HepG2 (cell line): ENCODE measurements around the gene MAP1LC3A. TPM values are rescaled to one million over a fixed set of nuclear protein-coding genes. Genes with fewer than 3 reads are reported as not detected.

Source experiments
- ZNF678 ChIP-seq: sonication (generic); formaldehyde crosslinking; IDR thresholded peaks from 2 replicates; pipeline ENCODE4 v1.4.0; 2020; ENCODE audit warnings: mild to moderate bottlenecking, missing genetic modification reagents
- polyA plus RNA-seq, 8 experiments: library from polyadenylated mRNA; depleted of rRNA in 3 of 8; stranded (reverse) in 7 of 8; unstranded in 1 of 8; fragments of >200 nt; fragmentation: Illumina TruSeq in 4 of 8; extraction: Trizol in 4 of 8; gene quantifications; 2 replicates each; pipeline versions ENCODE4 v1.2.1 to v1.2.3, GENCODE V29; 2011 to 2016; ENCODE audit warnings: low read depth in 4 of 8, missing spikeins in 1 of 8, mixed read lengths in 1 of 8; ENCODE audit not compliant: insufficient read depth in 1 of 8
- total RNA-seq, 5 experiments: library from RNA; depleted of rRNA; stranded (reverse); fragments of >200 nt; fragmentation: Illumina TruSeq; extraction: Trizol; gene quantifications; 2 replicates each; pipeline ENCODE4 v1.2.3, GENCODE V29; 2016; ENCODE audit warnings: low read depth in 1 of 5
- TF ChIP-seq, protein P1 (sequence below): sonication (generic); formaldehyde crosslinking; IDR thresholded peaks from one replicate; pipeline ENCODE4 v1.5.1; 2020; ENCODE audit warnings: mild to moderate bottlenecking, missing genetic modification reagents; ENCODE audit errors: not compliant biosample characterization

The MAP1LC3A gene
- total and polyA plus RNA-seq, 2 of the 13 experiments (the other 11 are each of a cell fraction or from before 2014, with no cell fraction given) = not detected

DNA sequence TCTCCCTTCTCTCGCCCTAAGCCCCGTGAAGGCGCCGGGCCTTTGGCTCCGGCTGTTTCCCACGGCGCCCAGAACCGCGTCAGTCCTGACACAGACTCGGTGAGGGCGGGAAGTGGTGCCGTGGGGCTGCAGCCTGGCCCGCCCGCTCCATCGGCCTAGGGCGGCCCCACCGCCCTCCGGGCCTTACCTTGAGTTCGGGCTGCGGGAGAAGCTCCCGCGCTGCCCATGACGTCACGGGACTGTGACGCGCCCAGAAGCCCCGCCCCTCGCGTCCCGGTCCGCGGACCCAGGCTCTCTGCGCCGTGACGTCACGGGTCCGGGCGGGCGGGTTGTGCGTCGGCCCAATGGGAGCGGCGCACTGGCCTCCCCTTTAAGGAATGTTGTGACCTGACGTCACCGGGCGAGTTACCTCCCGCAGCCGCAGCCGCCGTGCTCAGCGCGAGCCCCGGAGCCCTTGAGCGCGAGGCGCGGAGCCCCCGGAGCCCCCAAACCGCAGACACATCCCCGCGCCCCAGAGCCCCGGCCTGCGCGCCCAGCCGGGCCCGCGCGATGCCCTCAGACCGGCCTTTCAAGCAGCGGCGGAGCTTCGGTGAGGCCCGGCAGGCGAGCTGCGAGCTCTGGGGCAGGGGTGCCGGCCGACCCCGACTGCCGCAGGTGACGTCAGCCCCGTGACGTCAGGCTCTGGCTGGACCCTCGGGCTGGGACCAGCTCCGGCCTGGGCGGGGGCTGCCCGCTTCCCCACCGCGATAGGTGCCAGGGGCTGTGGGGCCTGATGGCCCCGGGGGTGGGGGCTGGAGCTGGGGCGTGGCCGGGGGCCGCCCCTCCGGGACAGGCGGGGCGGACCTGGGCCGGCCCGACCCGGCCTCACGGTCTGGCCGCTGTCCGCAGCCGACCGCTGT is at the start of gene MAP1LC3A (continued):
- TF ChIP-seq, protein P1, sequence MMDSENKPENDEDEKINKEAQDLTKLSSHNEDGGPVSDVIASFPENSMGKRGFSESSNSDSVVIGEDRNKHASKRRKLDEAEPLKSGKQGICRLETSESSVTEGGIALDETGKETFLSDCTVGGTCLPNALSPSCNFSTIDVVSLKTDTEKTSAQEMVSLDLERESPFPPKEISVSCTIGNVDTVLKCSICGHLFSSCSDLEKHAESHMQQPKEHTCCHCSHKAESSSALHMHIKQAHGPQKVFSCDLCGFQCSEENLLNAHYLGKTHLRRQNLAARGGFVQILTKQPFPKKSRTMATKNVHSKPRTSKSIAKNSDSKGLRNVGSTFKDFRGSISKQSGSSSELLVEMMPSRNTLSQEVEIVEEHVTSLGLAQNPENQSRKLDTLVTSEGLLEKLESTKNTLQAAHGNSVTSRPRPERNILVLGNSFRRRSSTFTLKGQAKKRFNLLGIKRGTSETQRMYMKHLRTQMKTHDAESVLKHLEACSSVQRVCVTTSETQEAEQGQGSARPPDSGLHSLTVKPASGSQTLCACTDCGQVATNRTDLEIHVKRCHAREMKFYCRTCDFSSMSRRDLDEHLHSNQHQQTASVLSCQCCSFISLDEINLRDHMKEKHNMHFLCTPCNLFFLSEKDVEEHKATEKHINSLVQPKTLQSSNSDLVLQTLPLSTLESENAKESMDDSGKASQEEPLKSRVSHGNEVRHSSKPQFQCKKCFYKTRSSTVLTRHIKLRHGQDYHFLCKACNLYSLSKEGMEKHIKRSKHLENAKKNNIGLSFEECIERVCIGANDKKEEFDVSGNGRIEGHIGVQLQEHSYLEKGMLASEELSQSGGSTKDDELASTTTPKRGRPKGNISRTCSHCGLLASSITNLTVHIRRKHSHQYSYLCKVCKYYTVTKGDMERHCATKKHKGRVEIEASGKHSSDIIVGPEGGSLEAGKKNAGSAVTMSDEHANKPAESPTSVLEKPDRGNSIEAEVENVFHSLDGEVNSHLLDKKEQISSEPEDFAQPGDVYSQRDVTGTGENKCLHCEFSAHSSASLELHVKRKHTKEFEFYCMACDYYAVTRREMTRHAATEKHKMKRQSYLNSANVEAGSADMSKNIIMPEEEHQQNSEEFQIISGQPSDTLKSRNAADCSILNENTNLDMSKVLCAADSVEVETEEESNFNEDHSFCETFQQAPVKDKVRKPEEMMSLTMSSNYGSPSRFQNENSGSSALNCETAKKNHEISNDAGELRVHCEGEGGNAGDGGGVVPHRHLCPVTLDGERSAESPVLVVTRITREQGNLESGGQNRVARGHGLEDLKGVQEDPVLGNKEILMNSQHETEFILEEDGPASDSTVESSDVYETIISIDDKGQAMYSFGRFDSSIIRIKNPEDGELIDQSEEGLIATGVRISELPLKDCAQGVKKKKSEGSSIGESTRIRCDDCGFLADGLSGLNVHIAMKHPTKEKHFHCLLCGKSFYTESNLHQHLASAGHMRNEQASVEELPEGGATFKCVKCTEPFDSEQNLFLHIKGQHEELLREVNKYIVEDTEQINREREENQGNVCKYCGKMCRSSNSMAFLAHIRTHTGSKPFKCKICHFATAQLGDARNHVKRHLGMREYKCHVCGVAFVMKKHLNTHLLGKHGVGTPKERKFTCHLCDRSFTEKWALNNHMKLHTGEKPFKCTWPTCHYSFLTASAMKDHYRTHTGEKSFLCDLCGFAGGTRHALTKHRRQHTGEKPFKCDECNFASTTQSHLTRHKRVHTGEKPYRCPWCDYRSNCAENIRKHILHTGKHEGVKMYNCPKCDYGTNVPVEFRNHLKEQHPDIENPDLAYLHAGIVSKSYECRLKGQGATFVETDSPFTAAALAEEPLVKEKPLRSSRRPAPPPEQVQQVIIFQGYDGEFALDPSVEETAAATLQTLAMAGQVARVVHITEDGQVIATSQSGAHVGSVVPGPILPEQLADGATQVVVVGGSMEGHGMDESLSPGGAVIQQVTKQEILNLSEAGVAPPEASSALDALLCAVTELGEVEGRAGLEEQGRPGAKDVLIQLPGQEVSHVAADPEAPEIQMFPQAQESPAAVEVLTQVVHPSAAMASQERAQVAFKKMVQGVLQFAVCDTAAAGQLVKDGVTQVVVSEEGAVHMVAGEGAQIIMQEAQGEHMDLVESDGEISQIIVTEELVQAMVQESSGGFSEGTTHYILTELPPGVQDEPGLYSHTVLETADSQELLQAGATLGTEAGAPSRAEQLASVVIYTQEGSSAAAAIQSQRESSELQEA (CRISPR knock-in tag) = no peak
- no peak for TF ChIP-seq ZNF678 (CRISPR knock-in tag)
